CD4-positive, alpha-beta T cell treated with Interleukin-15 for 4 hours (primary cell): ENCODE data around the gene MIB1.
"Not testable (repeated sequence)": the region's sequence is repeated elsewhere in the genome, so short reads cannot be mapped to it uniquely, and the experiment has no call there.

Experiments
- DNase-seq: peaks from one replicate; pipeline ENCODE4 v3.0.0-alpha.2; 2020; ENCODE audit warnings: low spot score

Gene MIB1

GRCh38 chr18:21743166-21743832 is 2.7 kb downstream of the MIB1 start:
- DNase-seq, result peak; percentile 61

- DNase-seq, result no peak
Observed at GRCh38 chr18:21745231-21745630, 4.6 kb downstream of the MIB1 start.

- DNase-seq, result no peak
Observed at GRCh38 chr18:21747268-21747667, 6.7 kb downstream of the MIB1 start.

- DNase-seq, result no peak
Observed at GRCh38 chr18:21747764-21748693, 7.4 kb downstream of the MIB1 start.

GRCh38 chr18:21757833-21758232 is 17.2 kb downstream of the MIB1 start:
- DNase-seq, result no peak

GRCh38 chr18:21759836-21760235 is 19.2 kb downstream of the MIB1 start:
- DNase-seq, result no peak

GRCh38 chr18:21760321-21760720 is 19.7 kb downstream of the MIB1 start:
- no peak for DNase-seq

- no peak for DNase-seq
Observed at GRCh38 chr18:21761471-21762115, 21.0 kb downstream of the MIB1 start.

GRCh38 chr18:21762181-21762772 is 21.7 kb downstream of the MIB1 start:
- DNase-seq, result no peak

GRCh38 chr18:21763846-21764646 is 23.5 kb downstream of the MIB1 start:
- no peak for DNase-seq

- no peak for DNase-seq
Observed at GRCh38 chr18:21769206-21769605, 28.6 kb downstream of the MIB1 start.

GRCh38 chr18:21774722-21775121 is 34.1 kb downstream of the MIB1 start:
- DNase-seq, result no peak

- no peak for DNase-seq
Observed at GRCh38 chr18:21777814-21778213, 37.2 kb downstream of the MIB1 start.

GRCh38 chr18:21786526-21786925 is 45.9 kb downstream of the MIB1 start:
- DNase-seq, result no peak

GRCh38 chr18:21796089-21796488 is 55.5 kb downstream of the MIB1 start:
- not testable (repeated sequence) for DNase-seq

GRCh38 chr18:21798126-21798525 is 57.5 kb downstream of the MIB1 start:
- no peak for DNase-seq

- DNase-seq, result no peak
Observed at GRCh38 chr18:21799721-21800120, 59.1 kb downstream of the MIB1 start.

- no peak for DNase-seq
Observed at GRCh38 chr18:21803495-21803894, 62.9 kb downstream of the MIB1 start.

GRCh38 chr18:21805771-21806366 is 65.3 kb downstream of the MIB1 start:
- DNase-seq, result no peak

- DNase-seq, result no peak
Observed at GRCh38 chr18:21808185-21808584, 67.6 kb downstream of the MIB1 start.

- DNase-seq, result no peak
Observed at GRCh38 chr18:21809725-21810124, 69.1 kb downstream of the MIB1 start.
